ENCODE data around the gene PPP1R9A. TPM values are rescaled to one million over a fixed set of nuclear protein-coding genes. Genes with fewer than 3 reads are reported as not detected.

The PPP1R9A gene
- total RNA-seq = 10 to 100 TPM; 21.0 to 48.4 (median 31.6) TPM

GRCh38 chr7:94907026-94907810 lies at the start of gene PPP1R9A:
TSS of gene PPP1R9A (plus strand) at chr7:94907594. CDS start at chr7:94910114, 2,520 bp downstream.
- Histone ChIP-seq H3K27ac (peak within 1 kb of the TSS; percentile 24 to 93 (median 86)), H3K36me3 (no peaks in the 10 kb centered on the region), H3K27me3 (no peaks in the 10 kb centered on the region), H3K4me1 (peaks cover 0 to 38% (median 2%) of the 10 kb centered on the region in 3 donors), H3K4me3 (peak within 1 kb of the TSS; percentile 43 to 72), H3K9me3 (no peaks in the 10 kb centered on the region)
- 83% methylated on average over 1 of the region's 36 CpGs; no CpG with 5 or more reads in 1 of the 2 donors for WGBS, 2 donors (ENCODE audit: low coverage in 1 of 2)
- ATAC-seq = peak; percentile 62
- TF ChIP-seq CTCF (IDR thresholded peaks at IDR 0.05) (peak in 3 of 4 experiments; percentile 28 to 56 (median 51)), POLR2A (IDR thresholded peaks at IDR 0.05) (no peak), POLR2AphosphoS5 (IDR thresholded peaks at IDR 0.05) (no peak), EP300 (IDR thresholded peaks at IDR 0.05) (no peak)

- H3K27ac ChIP-seq = no peak overlapping the region
- TF ChIP-seq EP300 (IDR thresholded peaks at IDR 0.05) (no peak), POLR2AphosphoS5 (IDR thresholded peaks at IDR 0.05) (no peak)
- no peaks in the 10 kb centered on the region for H3K4me1 ChIP-seq
- ATAC-seq = no peak
- no peaks in the 10 kb centered on the region for H3K27me3 ChIP-seq
- H3K36me3 ChIP-seq = no peaks in the 10 kb centered on the region
- no peaks in the 10 kb centered on the region for H3K9me3 ChIP-seq
- H3K4me3 ChIP-seq = no peak overlapping the region
Observed at GRCh38 chr7:94871132-94871531, 36.3 kb upstream of the PPP1R9A start.

GRCh38 chr7:94873239-94873638 lies 34.2 kb upstream of the PPP1R9A start:
- Histone ChIP-seq H3K4me3 (no peak overlapping the region), H3K27ac (no peak overlapping the region), H3K36me3 (no peaks in the 10 kb centered on the region), H3K4me1 (no peaks in the 10 kb centered on the region), H3K9me3 (peaks cover 0 to 9% (median 0%) of the 10 kb centered on the region in 3 donors), H3K27me3 (no peaks in the 10 kb centered on the region)
- TF ChIP-seq POLR2A (IDR thresholded peaks at IDR 0.05) (no peak), POLR2AphosphoS5 (IDR thresholded peaks at IDR 0.05) (no peak)
- no peak for ATAC-seq
- WGBS, 2 donors (ENCODE audit: low coverage in 1 of 2) = 100% methylated on average over 2 of the region's 3 CpGs; no CpG with 5 or more reads in 1 of the 2 donors

GRCh38 chr7:94874036-94874785 lies 33.2 kb upstream of the PPP1R9A start:
- peaks cover 0 to 16% (median 0%) of the 10 kb centered on the region in 3 donors for H3K9me3 ChIP-seq
- 89 to 93% methylated on average over 3 to 4 of the region's 5 CpGs for WGBS, 2 donors (ENCODE audit: low coverage in 1 of 2)

GRCh38 chr7:94875201-94875600 lies 32.2 kb upstream of the PPP1R9A start:
- Histone ChIP-seq H3K27me3 (no peaks in the 10 kb centered on the region), H3K36me3 (no peaks in the 10 kb centered on the region), H3K4me1 (no peaks in the 10 kb centered on the region), H3K9me3 (peaks cover 0 to 16% (median 0%) of the 10 kb centered on the region in 3 donors), H3K4me3 (no peak overlapping the region), H3K27ac (no peak overlapping the region)
- ATAC-seq = no peak
- TF ChIP-seq POLR2A (IDR thresholded peaks at IDR 0.05) = no peak
- TF ChIP-seq EP300 (IDR thresholded peaks at IDR 0.05) = no peak
- TF ChIP-seq CTCF (IDR thresholded peaks at IDR 0.05) = no peak

More at GRCh38 chr7:94874036-94874785, 33.2 kb upstream of the PPP1R9A start:
- Histone ChIP-seq H3K36me3 (no peaks in the 10 kb centered on the region), H3K27ac (no peak overlapping the region), H3K27me3 (no peaks in the 10 kb centered on the region), H3K4me3 (no peak overlapping the region), H3K4me1 (no peaks in the 10 kb centered on the region)
- TF ChIP-seq CTCF (IDR thresholded peaks at IDR 0.05) (no peak), POLR2AphosphoS5 (IDR thresholded peaks at IDR 0.05) (no peak), EP300 (IDR thresholded peaks at IDR 0.05) (no peak), POLR2A (IDR thresholded peaks at IDR 0.05) (no peak)
- no peak for ATAC-seq

All from gastroesophageal sphincter (tissue), 4 donors.